Smooth muscle cell of bladder (primary cell): ENCODE data around the gene SLC26A5. TPM values are rescaled to one million over a fixed set of nuclear protein-coding genes. Genes with fewer than 3 reads are reported as not detected.

Experiments used
- total RNA-seq: library from RNA; depleted of rRNA; stranded (reverse); fragments of >200 nt; gene quantifications from 2 replicates; pipeline ENCODE4 v1.2.3, GENCODE V29; 2014

SLC26A5 gene, protein sequence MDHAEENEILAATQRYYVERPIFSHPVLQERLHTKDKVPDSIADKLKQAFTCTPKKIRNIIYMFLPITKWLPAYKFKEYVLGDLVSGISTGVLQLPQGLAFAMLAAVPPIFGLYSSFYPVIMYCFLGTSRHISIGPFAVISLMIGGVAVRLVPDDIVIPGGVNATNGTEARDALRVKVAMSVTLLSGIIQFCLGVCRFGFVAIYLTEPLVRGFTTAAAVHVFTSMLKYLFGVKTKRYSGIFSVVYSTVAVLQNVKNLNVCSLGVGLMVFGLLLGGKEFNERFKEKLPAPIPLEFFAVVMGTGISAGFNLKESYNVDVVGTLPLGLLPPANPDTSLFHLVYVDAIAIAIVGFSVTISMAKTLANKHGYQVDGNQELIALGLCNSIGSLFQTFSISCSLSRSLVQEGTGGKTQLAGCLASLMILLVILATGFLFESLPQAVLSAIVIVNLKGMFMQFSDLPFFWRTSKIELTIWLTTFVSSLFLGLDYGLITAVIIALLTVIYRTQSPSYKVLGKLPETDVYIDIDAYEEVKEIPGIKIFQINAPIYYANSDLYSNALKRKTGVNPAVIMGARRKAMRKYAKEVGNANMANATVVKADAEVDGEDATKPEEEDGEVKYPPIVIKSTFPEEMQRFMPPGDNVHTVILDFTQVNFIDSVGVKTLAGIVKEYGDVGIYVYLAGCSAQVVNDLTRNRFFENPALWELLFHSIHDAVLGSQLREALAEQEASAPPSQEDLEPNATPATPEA
- not detected in 2 replicates for total RNA-seq

GRCh38 chr7:103446049-103446520, at the start of gene SLC26A5:
Gene SLC26A5 (minus strand): TSS chr7:103446207. CDS start chr7:103421514, 24,693 bp downstream.

GRCh38 chr7:103347507-103348267, 98.3 kb downstream of the SLC26A5 start, which contains the start of gene PSMC2:
Gene PSMC2 (plus strand): TSS chr7:103347643. CDS start chr7:103347712, 69 bp downstream.

GRCh38 chr7:103344453-103345149, 101.4 kb downstream of the SLC26A5 start, which contains the start of gene DNAJC2:
Gene DNAJC2 (minus strand): TSS chr7:103344767. CDS start chr7:103344622, 145 bp downstream.

Other genes starting within 250 kb of the SLC26A5 start
- gene PMPCB, start 148.8 kb downstream of the SLC26A5 start, total RNA-seq, result 68.4 and 73.2 TPM in 2 replicates
- 15.7 and 16.5 TPM in 2 replicates for gene DNAJC2, start 101.4 kb downstream of the SLC26A5 start, total RNA-seq
- gene PSMC2, start 98.6 kb downstream of the SLC26A5 start, total RNA-seq, result 205 and 236 TPM in 2 replicates